Measurements from ENCODE around the gene STK39. TPM values are rescaled to one million over a fixed set of nuclear protein-coding genes. Genes with fewer than 3 reads are reported as not detected.

The STK39 gene
- total RNA-seq, 1 experiment from 2014 or later, result 22.1 TPM

DNA sequence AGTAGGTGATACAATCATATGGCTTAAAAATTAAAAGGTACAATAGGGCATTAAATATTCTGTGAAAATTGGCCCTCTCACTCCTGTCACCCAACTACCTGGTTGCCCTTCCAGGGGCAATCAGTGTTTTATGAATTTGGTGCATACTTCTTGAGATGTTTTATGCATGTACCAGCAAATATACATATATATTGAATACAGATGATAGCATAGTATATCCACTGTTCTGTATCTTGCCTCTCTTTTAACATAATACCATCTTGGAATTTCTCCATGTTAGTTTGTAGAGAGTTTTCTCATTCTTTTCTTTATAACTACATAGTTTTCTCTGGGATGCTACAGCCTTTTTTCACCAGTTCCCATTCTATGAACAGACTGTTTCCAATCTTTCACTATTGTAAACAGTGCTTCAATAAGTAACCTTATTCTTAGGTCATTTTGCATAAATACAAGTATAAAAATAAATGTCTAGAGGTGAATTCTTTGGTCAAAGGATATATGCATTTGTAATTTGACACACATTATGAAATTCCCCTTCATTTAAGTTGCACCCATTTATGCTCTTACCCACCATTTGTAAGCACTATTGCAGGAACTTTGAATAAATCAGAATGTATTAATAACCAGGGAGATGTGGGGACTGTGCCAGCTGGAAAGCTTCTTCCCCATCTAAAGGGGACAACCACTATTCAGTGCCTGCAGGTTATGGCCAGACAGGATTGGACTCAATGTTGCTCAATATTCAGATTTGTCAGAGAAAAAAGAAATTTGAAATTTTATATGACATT is 225.4 kb downstream of the STK39 start:
- TF ChIP-seq, protein P1, sequence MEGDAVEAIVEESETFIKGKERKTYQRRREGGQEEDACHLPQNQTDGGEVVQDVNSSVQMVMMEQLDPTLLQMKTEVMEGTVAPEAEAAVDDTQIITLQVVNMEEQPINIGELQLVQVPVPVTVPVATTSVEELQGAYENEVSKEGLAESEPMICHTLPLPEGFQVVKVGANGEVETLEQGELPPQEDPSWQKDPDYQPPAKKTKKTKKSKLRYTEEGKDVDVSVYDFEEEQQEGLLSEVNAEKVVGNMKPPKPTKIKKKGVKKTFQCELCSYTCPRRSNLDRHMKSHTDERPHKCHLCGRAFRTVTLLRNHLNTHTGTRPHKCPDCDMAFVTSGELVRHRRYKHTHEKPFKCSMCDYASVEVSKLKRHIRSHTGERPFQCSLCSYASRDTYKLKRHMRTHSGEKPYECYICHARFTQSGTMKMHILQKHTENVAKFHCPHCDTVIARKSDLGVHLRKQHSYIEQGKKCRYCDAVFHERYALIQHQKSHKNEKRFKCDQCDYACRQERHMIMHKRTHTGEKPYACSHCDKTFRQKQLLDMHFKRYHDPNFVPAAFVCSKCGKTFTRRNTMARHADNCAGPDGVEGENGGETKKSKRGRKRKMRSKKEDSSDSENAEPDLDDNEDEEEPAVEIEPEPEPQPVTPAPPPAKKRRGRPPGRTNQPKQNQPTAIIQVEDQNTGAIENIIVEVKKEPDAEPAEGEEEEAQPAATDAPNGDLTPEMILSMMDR (conservative IDR thresholded peaks at IDR 0.05), result no peak
- no peaks in the 10 kb centered on the region for H3K9me3 ChIP-seq (ENCODE audit: control insufficient read depth, low read depth, low read length)
- no peaks in the 10 kb centered on the region for H3K79me1 ChIP-seq (ENCODE audit: insufficient read depth, low read depth, low read length, poor library complexity, severe bottlenecking)
- H3K14ac ChIP-seq (ENCODE audit: insufficient read depth, low read length), result no peak overlapping the region
- no peak overlapping the region for H2AFZ ChIP-seq (ENCODE audit: low read length)
- H3K79me2 ChIP-seq (ENCODE audit: insufficient read depth, low read length), result no peaks in the 10 kb centered on the region
- no peak overlapping the region for H3K4me3 Mint-ChIP-seq
- no peak overlapping the region for H2BK15ac ChIP-seq (ENCODE audit: low read depth, low read length)
- no peak overlapping the region for H3T11ph ChIP-seq (ENCODE audit: low read length)
- no peaks in the 10 kb centered on the region for H3K36me3 Mint-ChIP-seq (ENCODE audit: insufficient read depth in 1 of 3, low read depth in 3 of 3)
- H4K20me1 ChIP-seq (ENCODE audit: control insufficient read depth, insufficient read depth, insufficient read length), result no peaks in the 10 kb centered on the region
- H3K4me1 Mint-ChIP-seq, result no peaks in the 10 kb centered on the region
- H3K4me1 ChIP-seq (ENCODE audit: insufficient read depth, low read length), result no peaks in the 10 kb centered on the region
- H3K23me2 ChIP-seq (ENCODE audit: insufficient read length, low read depth, low read length, poor library complexity, severe bottlenecking), result no peaks in the 10 kb centered on the region
- no peak overlapping the region for H2BK5ac ChIP-seq (ENCODE audit: insufficient read length, low read length)
- H3K9ac ChIP-seq (ENCODE audit: extremely low read depth, insufficient read length, low read length), result no peak overlapping the region
- H3K23ac ChIP-seq (ENCODE audit: insufficient read length, low read depth, low read length), result no peak overlapping the region
- H2BK120ac ChIP-seq (ENCODE audit: low read depth, low read length, poor library complexity, severe bottlenecking), result no peak overlapping the region
- H4K8ac ChIP-seq (replicated peaks; ENCODE audit: insufficient read length, low read depth, low read length), result no peak overlapping the region
- H3K27me3 Mint-ChIP-seq (ENCODE audit: low read depth), result no peaks in the 10 kb centered on the region
- no peak overlapping the region for H3K27ac Mint-ChIP-seq
- H4K5ac ChIP-seq (ENCODE audit: insufficient read length, low read depth, low read length), result no peak overlapping the region
- no peak overlapping the region for H3K4me2 ChIP-seq (ENCODE audit: insufficient read depth, insufficient read length, low read length)
- H3K9me3 Mint-ChIP-seq, result no peaks in the 10 kb centered on the region
- H3K27ac ChIP-seq (ENCODE audit: insufficient read length, low read depth, low read length), result no peak overlapping the region
- H2AK5ac ChIP-seq (ENCODE audit: insufficient read length, low read length), result no peak overlapping the region
- H2BK20ac ChIP-seq (ENCODE audit: low read depth, low read length, poor library complexity, severe bottlenecking), result no peak overlapping the region
- H3K27me3 ChIP-seq (ENCODE audit: insufficient read depth, low read length), result no peaks in the 10 kb centered on the region
- no peak for DNase-seq
- no peak overlapping the region for H2BK12ac ChIP-seq (ENCODE audit: insufficient read length, low read depth, low read length)
- H3K4ac ChIP-seq (ENCODE audit: low read depth, low read length), result no peak overlapping the region
- no peak overlapping the region for H3K18ac ChIP-seq (ENCODE audit: insufficient read length, low read depth, low read length)
- H3K56ac ChIP-seq (ENCODE audit: insufficient read length, low read depth, low read length), result no peak overlapping the region
- no peak overlapping the region for H4K91ac ChIP-seq (ENCODE audit: insufficient read length, low read depth, low read length)
